ENCODE measurements around the gene VPS36.

The VPS36 gene

GRCh38 chr13:52454459-52454819, 4.0 kb upstream of the VPS36 start:
- Mint-ChIP-seq H3K36me3 (peaks cover 0 to 3% of the 10 kb centered on the region in 2 donors), H3K27ac (peak overlapping the region; percentile 99), H3K4me1 (peaks cover 12 to 28% of the 10 kb centered on the region in 2 donors), H3K27me3 (no peaks in the 10 kb centered on the region), H3K9me3 (no peaks in the 10 kb centered on the region), H3K4me3 (peak overlapping the region; percentile 76 to 99)
- DNase-seq (peak; percentile 32), ATAC-seq (replicated peaks) (peak; percentile 33 to 35)

- ATAC-seq (replicated peaks) (no peak), DNase-seq (no peak)
- H3K4me1 Mint-ChIP-seq = peaks cover 17 to 44% of the 10 kb centered on the region in 2 donors
- no peak overlapping the region for H3K27ac Mint-ChIP-seq
- H3K4me3 Mint-ChIP-seq = no peak overlapping the region
- H3K27me3 Mint-ChIP-seq = no peaks in the 10 kb centered on the region
- H3K36me3 Mint-ChIP-seq = peaks cover 1 to 6% of the 10 kb centered on the region in 2 donors
- no peaks in the 10 kb centered on the region for H3K9me3 Mint-ChIP-seq
Observed at GRCh38 chr13:52452470-52452869, 2.0 kb upstream of the VPS36 start.

GRCh38 chr13:52451135-52451804, 836 bp upstream of the VPS36 start:
- H3K4me1 Mint-ChIP-seq = peaks cover 16 to 42% of the 10 kb centered on the region in 2 donors

GRCh38 chr13:52450793-52451116, 321 bp upstream of the VPS36 start:
- ATAC-seq (replicated peaks) (no peak), DNase-seq (no peak)
- H3K9me3 Mint-ChIP-seq = no peaks in the 10 kb centered on the region
- H3K27ac Mint-ChIP-seq = peak overlapping the region; percentile 81
- peak overlapping the region; percentile 85 to 96 for H3K4me3 Mint-ChIP-seq
- H3K36me3 Mint-ChIP-seq = peaks cover 1 to 6% of the 10 kb centered on the region in 2 donors
- no peaks in the 10 kb centered on the region for H3K27me3 Mint-ChIP-seq
- peaks cover 13 to 39% of the 10 kb centered on the region in 2 donors for H3K4me1 Mint-ChIP-seq

More at GRCh38 chr13:52451135-52451804, 836 bp upstream of the VPS36 start:
- Mint-ChIP-seq H3K36me3 (peaks cover 1 to 6% of the 10 kb centered on the region in 2 donors), H3K4me3 (peak overlapping the region; percentile 85 to 96), H3K27ac (peak overlapping the region; percentile 81), H3K27me3 (no peaks in the 10 kb centered on the region), H3K9me3 (no peaks in the 10 kb centered on the region)
- DNase-seq = no peak
- ATAC-seq (replicated peaks) = no peak

- Mint-ChIP-seq H3K27ac (peak overlapping the region; percentile 95), H3K36me3 (peaks cover 3 to 4% of the 10 kb centered on the region in 2 donors), H3K9me3 (no peaks in the 10 kb centered on the region), H3K27me3 (no peaks in the 10 kb centered on the region), H3K4me3 (peak overlapping the region; percentile 93 to 96), H3K4me1 (peaks cover 13 to 35% of the 10 kb centered on the region in 2 donors)
- no peak for DNase-seq
- no peak for ATAC-seq (replicated peaks)
Observed at GRCh38 chr13:52449331-52450011, 963 bp downstream of the VPS36 start.

- Mint-ChIP-seq H3K27me3 (no peaks in the 10 kb centered on the region), H3K36me3 (peaks cover 6% of the 10 kb centered on the region in 2 donors), H3K4me3 (no peak overlapping the region), H3K9me3 (no peaks in the 10 kb centered on the region), H3K4me1 (peaks cover 11 to 24% of the 10 kb centered on the region in 2 donors), H3K27ac (no peak overlapping the region)
- no peak for ATAC-seq (replicated peaks)
- no peak for DNase-seq
Observed at GRCh38 chr13:52447815-52448552, 2.5 kb downstream of the VPS36 start.

- DNase-seq (no peak), ATAC-seq (replicated peaks) (no peak)
- Mint-ChIP-seq H3K27ac (no peak overlapping the region), H3K9me3 (no peaks in the 10 kb centered on the region), H3K4me3 (no peak overlapping the region), H3K27me3 (no peaks in the 10 kb centered on the region), H3K4me1 (peaks cover 11 to 24% of the 10 kb centered on the region in 2 donors), H3K36me3 (peaks cover 6% of the 10 kb centered on the region in 2 donors)
Observed at GRCh38 chr13:52447354-52447753, 3.1 kb downstream of the VPS36 start.

GRCh38 chr13:52446265-52446664, 4.2 kb downstream of the VPS36 start:
- no peaks in the 10 kb centered on the region for H3K9me3 Mint-ChIP-seq
- H3K27me3 Mint-ChIP-seq = no peaks in the 10 kb centered on the region
- no peak overlapping the region for H3K4me3 Mint-ChIP-seq
- peaks cover 6% of the 10 kb centered on the region in 2 donors for H3K36me3 Mint-ChIP-seq
- ATAC-seq (replicated peaks) (no peak), DNase-seq (no peak)
- H3K4me1 Mint-ChIP-seq = peaks cover 11 to 24% of the 10 kb centered on the region in 2 donors
- H3K27ac Mint-ChIP-seq = no peak overlapping the region

GRCh38 chr13:52432456-52432855, 18.0 kb downstream of the VPS36 start:
- no peak overlapping the region for H3K27ac Mint-ChIP-seq
- H3K9me3 Mint-ChIP-seq = no peaks in the 10 kb centered on the region
- ATAC-seq (replicated peaks) (no peak), DNase-seq (no peak)
- no peaks in the 10 kb centered on the region for H3K27me3 Mint-ChIP-seq
- H3K4me1 Mint-ChIP-seq = peaks cover 0 to 11% of the 10 kb centered on the region in 2 donors
- H3K4me3 Mint-ChIP-seq = no peak overlapping the region
- peaks cover 18 to 38% of the 10 kb centered on the region in 2 donors for H3K36me3 Mint-ChIP-seq

- peaks cover 0 to 6% of the 10 kb centered on the region in 2 donors for H3K4me1 Mint-ChIP-seq
- no peak overlapping the region for H3K4me3 Mint-ChIP-seq
- ATAC-seq (replicated peaks) (no peak), DNase-seq (no peak)
- no peaks in the 10 kb centered on the region for H3K27me3 Mint-ChIP-seq
- H3K27ac Mint-ChIP-seq = no peak overlapping the region
- H3K9me3 Mint-ChIP-seq = no peaks in the 10 kb centered on the region
- H3K36me3 Mint-ChIP-seq = peaks cover 23 to 40% of the 10 kb centered on the region in 2 donors
Observed at GRCh38 chr13:52428295-52428694, 22.1 kb downstream of the VPS36 start.

GRCh38 chr13:52421216-52421615, 29.2 kb downstream of the VPS36 start:
- Mint-ChIP-seq H3K9me3 (no peaks in the 10 kb centered on the region), H3K36me3 (peaks cover 31 to 55% of the 10 kb centered on the region in 2 donors), H3K27me3 (no peaks in the 10 kb centered on the region), H3K4me3 (no peak overlapping the region), H3K27ac (no peak overlapping the region), H3K4me1 (no peaks in the 10 kb centered on the region)
- DNase-seq (no peak), ATAC-seq (replicated peaks) (no peak)

GRCh38 chr13:52419080-52419479, 31.4 kb downstream of the VPS36 start:
- no peaks in the 10 kb centered on the region for H3K27me3 Mint-ChIP-seq
- no peak for ATAC-seq (replicated peaks)
- no peak for DNase-seq
- H3K4me1 Mint-ChIP-seq = no peaks in the 10 kb centered on the region
- no peak overlapping the region for H3K4me3 Mint-ChIP-seq
- no peak overlapping the region for H3K27ac Mint-ChIP-seq
- peaks cover 27 to 57% of the 10 kb centered on the region in 2 donors for H3K36me3 Mint-ChIP-seq
- no peaks in the 10 kb centered on the region for H3K9me3 Mint-ChIP-seq

GRCh38 chr13:52414963-52415362, 35.5 kb downstream of the VPS36 start:
- DNase-seq (no peak), ATAC-seq (replicated peaks) (no peak)
- no peak overlapping the region for H3K27ac Mint-ChIP-seq
- no peaks in the 10 kb centered on the region for H3K27me3 Mint-ChIP-seq
- no peak overlapping the region for H3K4me3 Mint-ChIP-seq
- no peaks in the 10 kb centered on the region for H3K9me3 Mint-ChIP-seq
- H3K36me3 Mint-ChIP-seq = peaks cover 21 to 50% of the 10 kb centered on the region in 2 donors
- peaks cover 0 to 3% of the 10 kb centered on the region in 2 donors for H3K4me1 Mint-ChIP-seq

GRCh38 chr13:52414051-52414450, 36.4 kb downstream of the VPS36 start:
- Mint-ChIP-seq H3K4me3 (no peak overlapping the region), H3K36me3 (peaks cover 14 to 45% of the 10 kb centered on the region in 2 donors), H3K27me3 (no peaks in the 10 kb centered on the region), H3K9me3 (no peaks in the 10 kb centered on the region), H3K27ac (no peak overlapping the region), H3K4me1 (peaks cover 0 to 3% of the 10 kb centered on the region in 2 donors)
- ATAC-seq (replicated peaks) = no peak
- no peak for DNase-seq
